C1 segment of cervical spinal cord (tissue), 14 donors: ENCODE data around the gene MFN2.
"Not testable (repeated sequence)": the region's sequence is repeated elsewhere in the genome, so short reads cannot be mapped to it uniquely, and the experiment has no call there.

Experiments
- DNase-seq, 14 donors: peaks; one replicate each; lab custom pipeline; 2025; lab: John Stamatoyannopoulos, UW

The MFN2 gene

GRCh38 chr1:11979851-11980675, at the start of gene MFN2:
TSS of gene MFN2 (plus strand) at chr1:11980444. CDS start at chr1:11989169, 8,725 bp downstream.
- DNase-seq: peak; percentile 70 to 99 (median 95)

- no peak for DNase-seq
These were observed 49.4 kb upstream of the MFN2 start for GRCh38 chr1:11930571-11931445.

- no peak for DNase-seq
These were observed 48.4 kb upstream of the MFN2 start for GRCh38 chr1:11931845-11932244.

GRCh38 chr1:11934302-11935056, 45.8 kb upstream of the MFN2 start, which contains the start of gene PLOD1:
TSS of gene PLOD1 (plus strand) at chr1:11934717. CDS start at chr1:11934780, 63 bp downstream.
- peak; percentile 21 to 87 (median 72) for DNase-seq

GRCh38 chr1:11935057-11935412, 45.2 kb upstream of the MFN2 start:
- no peak for DNase-seq

- not testable (repeated sequence) for DNase-seq
These were observed 44.5 kb upstream of the MFN2 start for GRCh38 chr1:11935733-11936132.

- DNase-seq: no peak
These were observed 41.3 kb upstream of the MFN2 start for GRCh38 chr1:11938722-11939526.

GRCh38 chr1:11939794-11940193, 40.5 kb upstream of the MFN2 start:
- not testable (repeated sequence) for DNase-seq

GRCh38 chr1:11940260-11940921, 39.9 kb upstream of the MFN2 start:
- DNase-seq: peak in 11 of 14 donors; percentile 9 to 69 (median 47)

- no peak for DNase-seq
These were observed 38.0 kb upstream of the MFN2 start for GRCh38 chr1:11942280-11942679.

- peak in 2 of 14 donors; percentile 21 to 93 for DNase-seq
These were observed 36.6 kb upstream of the MFN2 start for GRCh38 chr1:11943619-11944018.

- DNase-seq: no peak
These were observed 35.8 kb upstream of the MFN2 start for GRCh38 chr1:11944358-11944931.

GRCh38 chr1:11946647-11947046, 33.6 kb upstream of the MFN2 start:
- no peak for DNase-seq

- DNase-seq: no peak
These were observed 31.3 kb upstream of the MFN2 start for GRCh38 chr1:11948822-11949458.

- peak in 4 of 14 donors; percentile 11 to 98 (median 46) for DNase-seq
These were observed 28.3 kb upstream of the MFN2 start for GRCh38 chr1:11951901-11952300.

- peak in 3 of 14 donors; percentile 5 to 53 (median 17) for DNase-seq
These were observed 27.7 kb upstream of the MFN2 start for GRCh38 chr1:11952455-11953109.

- no peak for DNase-seq
These were observed 25.0 kb upstream of the MFN2 start for GRCh38 chr1:11955221-11955620.

GRCh38 chr1:11957398-11957797, 22.8 kb upstream of the MFN2 start:
- DNase-seq: no peak

- no peak for DNase-seq
These were observed 22.3 kb upstream of the MFN2 start for GRCh38 chr1:11957897-11958296.
